TTC549 (cell line): Measurements from ENCODE around the gene LIPM.
"Not testable (repeated sequence)": the region's sequence is repeated elsewhere in the genome, so short reads cannot be mapped to it uniquely, and the experiment has no call there.

Experiments
- FAIRE-seq: peaks from 2 replicates; lab custom pipeline; 2012; peaks lifted over from hg19 to GRCh38; lab: Jason Lieb, UNC

The LIPM gene

GRCh38 chr10:88803641-88804040 is 1.1 kb downstream of the LIPM start:
- no peak for FAIRE-seq

DNA sequence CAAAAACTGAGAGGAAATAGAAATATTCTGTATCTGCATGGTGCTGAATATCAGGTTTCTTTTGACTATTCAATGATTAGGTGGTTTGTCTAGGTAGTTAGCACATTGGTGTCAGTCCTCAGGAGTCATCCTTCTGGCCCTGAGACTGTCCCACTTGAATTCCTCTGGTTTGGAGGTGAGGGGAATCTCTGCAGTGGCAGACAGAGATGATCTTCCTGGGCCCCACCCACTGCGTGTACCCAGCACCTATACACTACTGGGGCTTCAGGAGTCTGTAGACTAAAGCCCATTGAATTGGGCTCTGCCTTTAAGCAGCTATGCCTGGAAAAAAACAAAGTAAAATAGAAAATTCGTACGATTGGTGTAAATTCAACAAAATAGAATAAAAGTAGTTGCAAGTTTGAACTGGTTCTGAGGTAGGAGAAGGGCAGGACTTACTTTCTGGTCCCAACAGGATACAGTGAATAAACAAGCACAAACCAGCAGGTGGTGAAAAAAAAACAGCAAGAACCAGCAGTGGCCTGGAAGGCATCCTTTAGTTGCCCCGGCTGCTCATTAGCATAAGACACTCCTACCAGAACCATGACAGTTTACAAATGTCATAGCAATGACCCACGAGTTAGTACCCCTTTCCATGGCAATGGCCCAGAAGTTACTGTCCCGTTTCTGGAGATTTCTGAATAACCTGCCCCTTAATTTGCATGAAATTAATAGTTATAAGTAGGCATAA is 1.7 kb downstream of the LIPM start:
- no peak for FAIRE-seq

DNA sequence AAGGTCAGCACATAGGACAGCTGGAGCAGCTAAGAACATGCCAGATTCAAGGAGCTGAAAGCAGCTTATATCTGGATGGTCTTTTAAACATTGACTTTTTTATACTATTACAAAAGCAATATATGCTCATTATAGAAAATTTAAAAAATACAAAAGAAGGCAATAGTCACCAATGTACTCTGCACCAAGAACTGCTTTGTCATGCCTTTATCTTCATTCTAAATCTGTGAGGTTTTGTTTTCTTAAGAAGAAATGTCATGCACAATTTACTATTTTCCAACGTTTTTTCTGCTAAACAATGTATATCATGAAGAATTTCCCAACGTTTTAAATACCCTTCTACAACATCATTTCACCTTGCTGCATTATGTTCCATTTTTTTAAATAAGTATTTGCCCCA is 2.8 kb downstream of the LIPM start:
- no peak for FAIRE-seq

DNA sequence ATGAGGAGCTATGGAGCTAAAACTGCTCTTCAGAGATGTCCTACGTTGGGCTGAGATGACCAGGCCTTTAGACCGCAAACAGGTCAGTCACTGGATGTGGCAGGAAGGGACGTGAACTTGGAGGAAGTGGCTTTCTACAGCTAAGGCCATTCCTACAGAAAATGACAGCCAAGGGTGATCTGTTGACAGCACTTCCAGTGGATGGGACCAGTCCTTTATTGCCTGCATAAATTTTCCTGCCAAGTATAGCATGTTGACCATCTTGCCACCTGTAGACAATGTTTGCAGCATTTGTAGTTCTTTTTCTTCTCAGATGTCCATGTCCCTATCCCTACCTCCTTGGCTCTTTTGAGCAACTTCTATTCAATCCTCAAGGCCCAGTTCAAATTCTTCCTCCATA is 3.4 kb downstream of the LIPM start:
- FAIRE-seq, result no peak

GRCh38 chr10:88809621-88810020 is 7.1 kb downstream of the LIPM start:
- FAIRE-seq, result no peak

DNA sequence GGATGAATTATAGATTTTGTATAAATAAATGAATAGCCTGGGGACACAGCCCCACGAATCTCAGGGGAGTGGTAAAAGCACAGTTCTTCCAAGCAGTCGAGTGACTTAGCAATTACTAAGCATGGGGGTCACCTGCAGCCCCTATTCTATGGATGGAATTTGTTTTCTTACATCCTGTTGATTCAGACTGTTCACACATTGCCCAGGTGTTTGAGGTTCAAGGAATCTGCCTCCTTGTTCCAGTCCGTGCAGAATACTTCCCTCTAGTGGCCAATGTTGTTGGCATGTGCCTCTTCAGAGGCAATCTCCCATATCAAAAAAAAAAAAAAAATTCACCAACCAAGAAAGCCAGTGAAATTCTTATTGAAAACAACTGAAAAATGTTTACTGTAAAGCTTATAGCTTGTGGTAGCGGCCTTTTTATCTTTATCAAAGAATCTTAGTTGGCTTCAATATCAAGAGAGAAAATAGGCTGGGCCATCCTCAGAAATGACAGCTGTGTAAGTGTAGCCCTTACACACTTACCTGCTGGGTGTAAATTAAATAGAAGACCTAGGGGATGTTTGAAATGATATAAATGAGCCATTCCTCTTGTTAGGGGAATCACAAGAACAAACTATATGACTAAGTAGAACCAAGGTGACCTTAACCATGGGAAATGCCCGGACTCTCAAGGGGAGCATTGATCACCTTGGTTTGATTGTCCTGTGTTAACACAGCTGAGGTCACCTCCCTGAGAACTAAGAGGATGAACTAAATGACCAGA is 7.8 kb downstream of the LIPM start:
- FAIRE-seq, result no peak

GRCh38 chr10:88813200-88813599 is 10.7 kb downstream of the LIPM start:
- no peak for FAIRE-seq

DNA sequence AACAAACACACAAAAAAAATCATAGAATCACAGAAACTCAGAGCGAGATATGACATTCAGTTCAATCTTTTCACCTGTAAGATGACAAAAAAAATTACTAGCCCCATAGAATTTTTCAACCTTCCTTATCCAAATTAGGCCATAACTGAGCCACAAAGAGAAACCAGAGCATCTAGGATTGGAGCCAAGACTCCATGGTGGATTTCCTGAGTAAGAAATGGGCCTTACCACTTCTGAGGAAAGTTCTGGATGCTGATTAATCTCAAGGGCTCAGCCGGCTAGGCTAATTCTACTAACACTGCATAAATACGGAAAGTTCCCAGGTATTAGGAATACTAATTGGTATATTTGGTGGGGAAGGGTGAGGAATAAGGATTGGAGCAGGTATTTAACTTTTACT is 16.8 kb downstream of the LIPM start:
- no peak for FAIRE-seq

GRCh38 chr10:88820748-88821401 is 18.3 kb downstream of the LIPM start:
- FAIRE-seq, result no peak

DNA sequence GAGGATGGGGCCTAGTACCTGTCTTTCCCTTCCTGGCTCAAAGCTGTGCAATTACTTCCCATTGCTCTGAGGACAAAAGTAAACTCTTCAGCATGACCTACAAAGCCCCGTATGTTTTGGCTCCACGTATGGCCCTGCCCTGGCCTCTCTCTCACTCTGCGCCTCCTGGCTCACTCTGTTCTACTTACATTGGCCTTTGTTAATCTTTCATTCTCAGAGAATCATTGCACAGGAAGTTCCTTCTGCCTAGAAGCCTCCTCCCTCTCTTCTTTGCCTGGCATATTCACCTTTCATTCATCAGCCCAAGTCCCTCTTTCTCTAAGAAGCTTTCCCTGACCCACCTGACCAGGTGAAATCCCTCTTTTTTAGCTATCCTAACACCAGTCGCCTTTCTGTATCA is 23.9 kb downstream of the LIPM start:
- FAIRE-seq, result no peak

- no peak for FAIRE-seq
Observed at GRCh38 chr10:88827671-88828070, 25.1 kb downstream of the LIPM start.

- FAIRE-seq, result no peak
Observed at GRCh38 chr10:88828310-88828709, 25.8 kb downstream of the LIPM start.

DNA sequence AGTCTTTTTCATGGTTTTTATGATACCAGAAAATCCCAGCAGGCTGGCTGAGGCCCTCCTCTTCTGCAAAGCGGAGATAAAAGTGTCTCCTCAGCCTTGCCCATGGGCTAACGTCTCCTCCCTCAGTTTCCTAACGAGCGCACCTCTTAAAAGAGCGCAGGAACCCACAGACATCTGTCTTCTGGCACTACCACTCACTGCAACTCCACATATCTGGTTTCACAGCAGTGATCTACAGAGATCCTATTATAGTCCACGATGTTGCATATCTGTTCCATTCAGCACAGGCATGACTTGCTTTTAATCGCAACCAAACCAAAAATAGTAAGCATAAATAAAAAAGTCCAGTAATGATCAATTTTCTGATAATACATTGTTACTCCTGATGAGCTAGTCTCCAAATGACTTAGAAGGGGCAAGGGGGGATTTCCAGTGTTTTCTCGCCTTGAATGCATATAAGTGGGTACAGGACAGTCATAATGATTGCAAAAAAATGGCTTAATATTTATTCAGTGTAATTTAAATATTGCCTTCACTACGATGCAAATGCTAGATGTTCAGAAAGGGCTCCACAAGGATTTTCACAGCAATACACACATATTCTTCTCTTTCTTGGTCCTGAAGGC is 28.2 kb downstream of the LIPM start:
- FAIRE-seq, result no peak

DNA sequence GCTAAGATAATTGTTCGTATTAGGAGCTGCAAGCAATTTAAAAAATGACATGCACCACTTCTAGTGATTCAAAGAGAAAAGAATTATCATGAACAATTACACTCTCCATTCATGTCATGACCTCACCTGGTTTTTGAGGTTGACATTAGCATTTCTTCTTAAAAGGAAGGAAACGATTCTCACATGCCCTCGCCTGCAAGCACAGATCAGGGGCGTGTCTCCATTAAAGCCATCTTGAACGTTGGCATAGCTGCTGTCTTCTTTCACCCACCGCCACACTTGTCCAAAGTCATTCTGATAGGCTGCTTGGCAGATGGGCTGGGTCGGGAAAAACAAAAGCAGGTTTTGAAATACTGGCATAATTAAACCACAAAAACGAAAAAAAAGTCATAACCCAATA is 29.2 kb downstream of the LIPM start:
- no peak for FAIRE-seq

DNA sequence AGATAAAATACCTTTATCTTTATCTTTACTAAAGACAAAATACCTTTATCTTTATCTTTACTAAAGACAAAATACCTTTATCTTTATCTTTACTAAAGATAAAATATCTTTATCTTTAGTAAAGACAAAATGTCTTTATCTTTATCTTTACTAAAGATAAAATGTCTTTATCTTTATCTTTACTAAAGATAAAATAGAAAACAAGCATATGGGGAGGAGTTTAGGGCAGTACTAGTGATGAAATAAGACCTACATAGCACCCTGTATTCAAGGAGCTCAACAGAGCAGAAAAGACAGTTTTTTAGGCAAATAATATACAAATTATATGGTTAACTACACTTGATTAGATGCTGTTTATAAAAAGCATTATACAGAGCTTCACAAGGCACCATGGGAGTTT is 29.8 kb downstream of the LIPM start:
- no peak for FAIRE-seq

GRCh38 chr10:88833156-88833555 is 30.6 kb downstream of the LIPM start:
- FAIRE-seq, result no peak

DNA sequence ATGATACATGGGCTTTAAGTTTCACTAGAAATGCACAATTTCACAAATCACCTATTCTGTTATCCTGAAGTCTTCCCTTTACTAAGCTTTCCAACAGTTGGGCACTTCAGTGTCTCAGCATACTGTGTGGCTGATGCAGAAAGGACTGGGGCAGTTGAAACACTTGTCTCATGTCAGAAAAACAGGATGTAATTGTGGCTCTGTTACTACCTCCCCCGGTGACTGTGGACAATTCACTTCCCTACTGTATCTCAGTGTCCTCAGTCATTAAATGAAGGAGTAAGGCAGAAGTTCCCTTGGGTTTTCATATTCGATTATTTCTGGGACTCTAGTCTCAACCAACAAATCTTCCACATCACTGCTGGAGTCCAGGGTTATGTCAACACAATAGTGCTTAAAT is 31.2 kb downstream of the LIPM start:
- no peak for FAIRE-seq

GRCh38 chr10:88835096-88835909 is 32.8 kb downstream of the LIPM start:
- FAIRE-seq, result peak; percentile 41

- FAIRE-seq, result no peak
Observed at GRCh38 chr10:88835910-88836221, 33.3 kb downstream of the LIPM start.

GRCh38 chr10:88837632-88838031 is 35.1 kb downstream of the LIPM start:
- not testable (repeated sequence) for FAIRE-seq

DNA sequence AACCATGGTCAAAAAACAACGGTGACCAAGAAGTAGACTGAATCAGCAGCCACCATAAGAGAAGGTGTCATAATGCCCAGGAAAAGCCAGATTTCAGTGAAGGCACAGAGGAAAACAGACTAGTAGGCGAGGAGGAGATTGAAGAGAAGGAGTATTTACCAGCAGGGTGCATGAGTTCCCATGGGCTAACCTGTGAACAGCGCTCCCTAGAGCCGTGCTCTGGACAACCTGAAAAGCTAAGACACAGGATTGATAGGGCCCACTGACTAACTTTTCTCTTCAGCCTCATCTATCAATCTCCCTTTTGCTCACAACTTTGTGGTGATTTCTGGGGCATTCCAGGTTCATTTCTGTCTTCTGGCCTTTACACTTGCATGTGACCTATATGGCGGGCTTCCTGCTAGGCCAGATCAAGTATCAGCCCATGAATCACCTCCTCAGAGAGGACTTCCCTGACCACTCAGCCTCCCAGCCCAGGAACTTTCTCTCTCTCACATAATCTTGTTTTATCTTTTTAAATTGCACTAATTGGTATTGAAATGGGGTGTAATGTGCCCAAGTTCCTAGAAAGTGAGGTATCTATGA is 36.3 kb downstream of the LIPM start:
- FAIRE-seq, result no peak

DNA sequence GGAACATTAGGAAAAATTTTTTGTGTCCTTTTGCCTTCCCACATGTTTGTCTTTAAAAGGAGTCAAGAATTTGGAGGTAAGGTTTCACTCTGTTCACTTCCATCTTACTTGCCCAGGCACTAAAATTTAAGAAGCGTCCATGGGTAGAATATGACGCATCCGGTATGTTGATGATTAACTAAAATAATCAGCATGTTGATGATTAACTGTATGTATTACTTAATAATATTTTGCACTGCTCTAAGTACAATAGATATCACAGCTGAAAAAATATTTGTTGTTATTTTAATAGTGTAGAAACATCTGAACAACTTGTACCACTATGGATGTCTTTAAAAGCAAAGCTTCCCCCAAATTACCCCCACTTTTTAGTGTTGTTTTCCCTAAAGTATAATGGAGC is 37.6 kb downstream of the LIPM start:
- no peak for FAIRE-seq
